GM12878 (cell line): ENCODE results near the gene DPEP1. TPM values are rescaled to one million over a fixed set of nuclear protein-coding genes. Genes with fewer than 3 reads are reported as not detected.

Experiments used
- BCLAF1 ChIP-seq: fragments of 450-650 bp; IDR thresholded peaks from 2 replicates; pipeline ENCODE4 v1.6.1; 2017; ENCODE audit warnings: antibody characterized with exemption, mild to moderate bottlenecking, moderate library complexity
- CREM ChIP-seq: IDR thresholded peaks from 2 replicates; pipeline ENCODE4 v1.6.1; 2014; ENCODE audit warnings: antibody characterized with exemption, low read depth
- JUNB ChIP-seq: IDR thresholded peaks from 2 replicates; pipeline ENCODE4 v1.6.1; 2016; ENCODE audit warnings: antibody characterized with exemption, mild to moderate bottlenecking
- LARP7 ChIP-seq: fragments of 450-650 bp; IDR thresholded peaks from 2 replicates; pipeline ENCODE4 v1.6.1; 2017; ENCODE audit warnings: mild to moderate bottlenecking
- MEF2A ChIP-seq: IDR thresholded peaks from 2 replicates; pipeline ENCODE4 v1.6.1; 2011; ENCODE audit warnings: low read depth, mild to moderate bottlenecking, low read length, moderate library complexity; ENCODE audit not compliant: insufficient read depth
- MEF2B ChIP-seq: fragments of 450-650 bp; IDR thresholded peaks from 2 replicates; pipeline ENCODE4 v1.6.1; 2018; ENCODE audit warnings: mild to moderate bottlenecking, moderate library complexity; ENCODE audit not compliant: partially characterized antibody, poor library complexity, severe bottlenecking
- RAD21 ChIP-seq: IDR thresholded peaks from 2 replicates; pipeline ENCODE4 v1.6.1; 2011; ENCODE audit warnings: mild to moderate bottlenecking, low read depth, low read length, moderate library complexity; ENCODE audit not compliant: insufficient read depth
- SMAD5 ChIP-seq: IDR thresholded peaks from 2 replicates; pipeline ENCODE4 v1.6.1; 2016; ENCODE audit warnings: antibody characterized with exemption, low read depth
- SMC3 ChIP-seq: IDR thresholded peaks from 2 replicates; pipeline ENCODE4 v1.6.1; 2011; ENCODE audit warnings: low read length, improper control_type of control experiment, borderline replicate concordance
- SP1 ChIP-seq: IDR thresholded peaks from one replicate; pipeline ENCODE4 v1.6.1; 2011; ENCODE audit warnings: low read depth, low read length
- TAF1 ChIP-seq: IDR thresholded peaks from 2 replicates; pipeline ENCODE4 v1.6.1; 2011; ENCODE audit warnings: mild to moderate bottlenecking, low read depth, low read length, borderline replicate concordance
- TARDBP ChIP-seq: IDR thresholded peaks from 2 replicates; pipeline ENCODE4 v1.6.1; 2016; ENCODE audit warnings: borderline replicate concordance
- polyA plus RNA-seq, 11 experiments: library from polyadenylated mRNA; depleted of rRNA in 4 of 11; unstranded in 6 of 11; stranded (reverse) in 5 of 11; fragments of >200 nt; fragmentation: Nextera tagmentation in 4 of 11; fragmentation: Illumina TruSeq in 1 of 11; extraction: Ambion mirVana in 4 of 11; extraction: Trizol in 1 of 11; gene quantifications; 1 replicate in 1 of 11; 2 replicates in 10 of 11; pipeline versions ENCODE4 v1.2.1 to v1.2.3, GENCODE V29; 2011 to 2016; ENCODE audit warnings: inconsistent platforms in 2 of 11, missing spikeins in 2 of 11, low read depth in 1 of 11
- total RNA-seq, 4 experiments: library from RNA; depleted of rRNA in 3 of 4; stranded (reverse); fragments of >200 nt in 3 of 4; fragmentation: Illumina TruSeq in 1 of 4; extraction: Trizol in 1 of 4; gene quantifications; 2 replicates each; pipeline versions ENCODE4 v1.2.1 to v1.2.3, GENCODE V29; 2013 to 2021
- TF ChIP-seq, protein P1 (sequence below): fragments of 150-350 bp; IDR thresholded peaks from 2 replicates; pipeline ENCODE4 v1.6.1; 2016; ENCODE audit warnings: low read depth, low read length
- TF ChIP-seq, protein P2 (sequence below): fragments of 450-650 bp; IDR thresholded peaks from 2 replicates; pipeline ENCODE4 v1.6.1; 2016; ENCODE audit warnings: mild to moderate bottlenecking, moderate library complexity, borderline replicate concordance
- TF ChIP-seq, protein P3 (sequence below): IDR thresholded peaks from 2 replicates; pipeline ENCODE4 v1.6.1; 2012; ENCODE audit warnings: mild to moderate bottlenecking, low read depth, low read length

DPEP1 gene
- total and polyA plus RNA-seq, 10 of the 15 experiments (the other 5 are each of a cell fraction or from before 2014, with no cell fraction given): not detected

DNA sequence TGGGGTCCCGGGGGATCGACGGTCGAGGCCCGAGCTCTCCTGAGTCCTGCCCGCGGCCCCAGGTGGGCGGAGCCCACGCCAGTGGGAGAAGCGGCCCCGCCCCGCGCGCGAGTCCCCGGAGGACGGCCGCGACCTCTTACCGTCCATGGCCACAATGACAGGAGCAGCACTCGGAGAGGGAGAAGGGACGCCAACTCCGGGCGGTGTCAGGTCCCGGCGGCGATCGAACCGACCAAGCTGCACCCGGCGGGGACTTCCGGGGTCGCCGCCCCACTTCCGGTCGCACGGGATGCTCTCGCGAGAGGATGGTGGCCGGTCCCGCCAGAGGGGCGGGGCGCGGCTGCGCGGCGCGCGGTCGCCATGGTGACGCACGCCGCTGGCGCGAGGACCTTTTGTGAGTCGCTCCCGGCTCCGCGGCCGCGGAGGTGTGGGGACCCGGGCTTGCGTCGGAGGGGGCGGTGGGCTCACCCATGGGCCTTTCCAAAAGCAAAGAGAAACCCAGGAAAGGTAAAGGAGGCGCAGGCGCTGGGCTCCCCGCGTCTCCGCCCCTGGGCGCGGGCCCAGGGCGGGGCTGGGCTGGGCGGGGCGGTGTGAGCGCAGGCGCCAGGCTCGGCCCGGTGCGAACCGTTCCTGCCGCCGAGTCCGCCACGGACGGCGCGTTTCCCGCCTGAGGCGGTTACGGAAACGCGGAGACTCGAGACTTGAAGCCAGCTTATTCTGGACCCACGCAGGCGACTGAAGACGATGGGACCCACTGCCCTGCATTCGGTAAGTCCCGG is 44.2 kb downstream of the DPEP1 start, which contains the start of the genes CHMP1A and SPATA33 (continued):
- 0 out of 2 replicates have a peak, but pooled peaks have one; percentile 7 for TF ChIP-seq SMC3
- TF ChIP-seq, protein P1, sequence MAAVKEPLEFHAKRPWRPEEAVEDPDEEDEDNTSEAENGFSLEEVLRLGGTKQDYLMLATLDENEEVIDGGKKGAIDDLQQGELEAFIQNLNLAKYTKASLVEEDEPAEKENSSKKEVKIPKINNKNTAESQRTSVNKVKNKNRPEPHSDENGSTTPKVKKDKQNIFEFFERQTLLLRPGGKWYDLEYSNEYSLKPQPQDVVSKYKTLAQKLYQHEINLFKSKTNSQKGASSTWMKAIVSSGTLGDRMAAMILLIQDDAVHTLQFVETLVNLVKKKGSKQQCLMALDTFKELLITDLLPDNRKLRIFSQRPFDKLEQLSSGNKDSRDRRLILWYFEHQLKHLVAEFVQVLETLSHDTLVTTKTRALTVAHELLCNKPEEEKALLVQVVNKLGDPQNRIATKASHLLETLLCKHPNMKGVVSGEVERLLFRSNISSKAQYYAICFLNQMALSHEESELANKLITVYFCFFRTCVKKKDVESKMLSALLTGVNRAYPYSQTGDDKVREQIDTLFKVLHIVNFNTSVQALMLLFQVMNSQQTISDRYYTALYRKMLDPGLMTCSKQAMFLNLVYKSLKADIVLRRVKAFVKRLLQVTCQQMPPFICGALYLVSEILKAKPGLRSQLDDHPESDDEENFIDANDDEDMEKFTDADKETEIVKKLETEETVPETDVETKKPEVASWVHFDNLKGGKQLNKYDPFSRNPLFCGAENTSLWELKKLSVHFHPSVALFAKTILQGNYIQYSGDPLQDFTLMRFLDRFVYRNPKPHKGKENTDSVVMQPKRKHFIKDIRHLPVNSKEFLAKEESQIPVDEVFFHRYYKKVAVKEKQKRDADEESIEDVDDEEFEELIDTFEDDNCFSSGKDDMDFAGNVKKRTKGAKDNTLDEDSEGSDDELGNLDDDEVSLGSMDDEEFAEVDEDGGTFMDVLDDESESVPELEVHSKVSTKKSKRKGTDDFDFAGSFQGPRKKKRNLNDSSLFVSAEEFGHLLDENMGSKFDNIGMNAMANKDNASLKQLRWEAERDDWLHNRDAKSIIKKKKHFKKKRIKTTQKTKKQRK: no peak
- no peak for TF ChIP-seq SP1
- TF ChIP-seq RAD21: no peak
- TF ChIP-seq JUNB: no peak
- TF ChIP-seq BCLAF1: no peak
- TF ChIP-seq CREM: no peak
- TF ChIP-seq TAF1: peak; percentile 83; the same call in 1 of the 2 replicates
- TF ChIP-seq, protein P2, sequence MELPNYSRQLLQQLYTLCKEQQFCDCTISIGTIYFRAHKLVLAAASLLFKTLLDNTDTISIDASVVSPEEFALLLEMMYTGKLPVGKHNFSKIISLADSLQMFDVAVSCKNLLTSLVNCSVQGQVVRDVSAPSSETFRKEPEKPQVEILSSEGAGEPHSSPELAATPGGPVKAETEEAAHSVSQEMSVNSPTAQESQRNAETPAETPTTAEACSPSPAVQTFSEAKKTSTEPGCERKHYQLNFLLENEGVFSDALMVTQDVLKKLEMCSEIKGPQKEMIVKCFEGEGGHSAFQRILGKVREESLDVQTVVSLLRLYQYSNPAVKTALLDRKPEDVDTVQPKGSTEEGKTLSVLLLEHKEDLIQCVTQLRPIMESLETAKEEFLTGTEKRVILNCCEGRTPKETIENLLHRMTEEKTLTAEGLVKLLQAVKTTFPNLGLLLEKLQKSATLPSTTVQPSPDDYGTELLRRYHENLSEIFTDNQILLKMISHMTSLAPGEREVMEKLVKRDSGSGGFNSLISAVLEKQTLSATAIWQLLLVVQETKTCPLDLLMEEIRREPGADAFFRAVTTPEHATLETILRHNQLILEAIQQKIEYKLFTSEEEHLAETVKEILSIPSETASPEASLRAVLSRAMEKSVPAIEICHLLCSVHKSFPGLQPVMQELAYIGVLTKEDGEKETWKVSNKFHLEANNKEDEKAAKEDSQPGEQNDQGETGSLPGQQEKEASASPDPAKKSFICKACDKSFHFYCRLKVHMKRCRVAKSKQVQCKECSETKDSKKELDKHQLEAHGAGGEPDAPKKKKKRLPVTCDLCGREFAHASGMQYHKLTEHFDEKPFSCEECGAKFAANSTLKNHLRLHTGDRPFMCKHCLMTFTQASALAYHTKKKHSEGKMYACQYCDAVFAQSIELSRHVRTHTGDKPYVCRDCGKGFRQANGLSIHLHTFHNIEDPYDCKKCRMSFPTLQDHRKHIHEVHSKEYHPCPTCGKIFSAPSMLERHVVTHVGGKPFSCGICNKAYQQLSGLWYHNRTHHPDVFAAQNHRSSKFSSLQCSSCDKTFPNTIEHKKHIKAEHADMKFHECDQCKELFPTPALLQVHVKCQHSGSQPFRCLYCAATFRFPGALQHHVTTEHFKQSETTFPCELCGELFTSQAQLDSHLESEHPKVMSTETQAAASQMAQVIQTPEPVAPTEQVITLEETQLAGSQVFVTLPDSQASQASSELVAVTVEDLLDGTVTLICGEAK: peak; percentile 89
- peak; percentile 55 for TF ChIP-seq MEF2B
- no peak for TF ChIP-seq SMAD5
- TF ChIP-seq TARDBP: no peak
- TF ChIP-seq, protein P3, sequence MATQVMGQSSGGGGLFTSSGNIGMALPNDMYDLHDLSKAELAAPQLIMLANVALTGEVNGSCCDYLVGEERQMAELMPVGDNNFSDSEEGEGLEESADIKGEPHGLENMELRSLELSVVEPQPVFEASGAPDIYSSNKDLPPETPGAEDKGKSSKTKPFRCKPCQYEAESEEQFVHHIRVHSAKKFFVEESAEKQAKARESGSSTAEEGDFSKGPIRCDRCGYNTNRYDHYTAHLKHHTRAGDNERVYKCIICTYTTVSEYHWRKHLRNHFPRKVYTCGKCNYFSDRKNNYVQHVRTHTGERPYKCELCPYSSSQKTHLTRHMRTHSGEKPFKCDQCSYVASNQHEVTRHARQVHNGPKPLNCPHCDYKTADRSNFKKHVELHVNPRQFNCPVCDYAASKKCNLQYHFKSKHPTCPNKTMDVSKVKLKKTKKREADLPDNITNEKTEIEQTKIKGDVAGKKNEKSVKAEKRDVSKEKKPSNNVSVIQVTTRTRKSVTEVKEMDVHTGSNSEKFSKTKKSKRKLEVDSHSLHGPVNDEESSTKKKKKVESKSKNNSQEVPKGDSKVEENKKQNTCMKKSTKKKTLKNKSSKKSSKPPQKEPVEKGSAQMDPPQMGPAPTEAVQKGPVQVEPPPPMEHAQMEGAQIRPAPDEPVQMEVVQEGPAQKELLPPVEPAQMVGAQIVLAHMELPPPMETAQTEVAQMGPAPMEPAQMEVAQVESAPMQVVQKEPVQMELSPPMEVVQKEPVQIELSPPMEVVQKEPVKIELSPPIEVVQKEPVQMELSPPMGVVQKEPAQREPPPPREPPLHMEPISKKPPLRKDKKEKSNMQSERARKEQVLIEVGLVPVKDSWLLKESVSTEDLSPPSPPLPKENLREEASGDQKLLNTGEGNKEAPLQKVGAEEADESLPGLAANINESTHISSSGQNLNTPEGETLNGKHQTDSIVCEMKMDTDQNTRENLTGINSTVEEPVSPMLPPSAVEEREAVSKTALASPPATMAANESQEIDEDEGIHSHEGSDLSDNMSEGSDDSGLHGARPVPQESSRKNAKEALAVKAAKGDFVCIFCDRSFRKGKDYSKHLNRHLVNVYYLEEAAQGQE: no peak
- no peak for TF ChIP-seq MEF2A
- peak; percentile 85; the same call in 1 of the 2 replicates for TF ChIP-seq LARP7
